ENCODE data around the gene PCDH9.

PCDH9 gene

DNA sequence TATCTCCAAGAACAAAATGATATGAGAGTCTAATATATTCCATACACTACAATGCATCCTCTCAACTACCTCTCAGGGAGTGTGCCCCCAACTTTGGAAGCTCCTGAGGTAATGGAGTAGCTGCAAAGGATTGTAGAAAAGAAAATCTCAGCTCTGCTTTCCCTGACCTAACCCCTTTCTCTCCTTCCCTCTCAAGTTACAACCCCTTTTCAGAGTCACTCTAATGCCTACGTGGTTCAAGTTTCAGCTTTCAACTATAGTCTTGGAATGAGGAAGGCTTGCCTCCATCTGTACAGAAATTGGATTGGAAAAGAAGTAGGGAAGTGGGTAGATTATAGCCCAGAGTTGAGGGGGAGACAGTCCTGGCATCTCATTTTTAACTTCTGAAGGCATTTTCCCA is 256.0 kb downstream of the PCDH9 start:
- no peak for DNase-seq (ENCODE audit: low read depth)

DNA sequence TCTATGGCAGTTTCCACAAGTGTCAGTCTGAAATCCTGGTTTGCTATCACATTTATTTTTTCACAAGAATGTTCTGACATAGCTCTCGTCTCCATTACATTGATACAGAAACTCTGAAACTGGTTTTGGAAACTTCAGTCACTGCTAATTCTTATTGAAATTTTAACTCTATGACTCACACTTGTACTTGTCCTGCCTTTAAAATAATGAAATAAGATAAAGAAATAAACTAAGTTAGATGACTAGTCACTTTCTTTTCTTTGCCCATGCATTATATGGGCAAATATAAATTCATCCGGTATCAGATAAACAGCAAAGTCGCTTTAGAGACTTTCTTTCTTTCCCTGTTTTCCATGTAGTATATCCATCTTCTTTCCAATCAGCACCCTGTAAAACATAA is 257.5 kb downstream of the PCDH9 start:
- no peak for DNase-seq (ENCODE audit: low read depth)

DNA sequence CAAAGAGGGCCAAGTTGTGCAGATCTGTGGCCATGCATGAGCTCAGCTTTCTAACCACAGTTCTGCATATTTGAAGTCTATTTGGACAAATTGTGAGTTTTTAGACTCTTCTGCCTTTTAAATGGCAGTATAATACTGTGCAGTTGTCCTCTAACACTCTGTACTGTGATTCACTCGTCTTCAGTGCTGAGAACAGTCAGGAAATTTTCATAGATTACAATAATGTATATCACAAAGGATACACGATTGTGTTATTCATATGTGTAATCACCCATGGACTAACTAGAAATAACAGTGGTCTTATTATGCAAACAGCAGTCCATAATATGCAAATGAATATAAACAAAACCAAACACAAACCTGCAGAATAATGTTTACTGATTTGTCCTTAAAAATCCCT is 259.1 kb downstream of the PCDH9 start:
- no peak for DNase-seq (ENCODE audit: low read depth)

DNA sequence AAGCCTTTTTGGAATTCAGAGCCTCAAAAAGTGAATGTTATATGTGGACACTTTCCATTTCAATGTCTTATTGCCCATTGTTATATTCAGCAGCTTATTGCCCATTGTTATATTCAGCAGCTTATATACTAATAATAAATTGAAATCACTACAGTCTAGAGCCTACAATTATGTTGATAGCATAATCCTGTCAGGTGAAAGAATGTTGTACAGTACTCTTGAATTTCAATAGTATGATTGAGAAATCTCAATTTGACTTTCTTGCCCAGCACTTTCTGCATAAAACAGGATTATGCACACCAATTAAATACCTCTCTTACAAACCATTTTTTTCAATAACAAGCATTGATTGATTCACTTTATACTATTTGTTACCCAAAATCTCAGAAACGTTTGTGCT is 260.8 kb downstream of the PCDH9 start:
- no peak for DNase-seq (ENCODE audit: low read depth)

GRCh38 chr13:66967811-66968597 is 262.1 kb downstream of the PCDH9 start:
- DNase-seq (ENCODE audit: low read depth): no peak

DNA sequence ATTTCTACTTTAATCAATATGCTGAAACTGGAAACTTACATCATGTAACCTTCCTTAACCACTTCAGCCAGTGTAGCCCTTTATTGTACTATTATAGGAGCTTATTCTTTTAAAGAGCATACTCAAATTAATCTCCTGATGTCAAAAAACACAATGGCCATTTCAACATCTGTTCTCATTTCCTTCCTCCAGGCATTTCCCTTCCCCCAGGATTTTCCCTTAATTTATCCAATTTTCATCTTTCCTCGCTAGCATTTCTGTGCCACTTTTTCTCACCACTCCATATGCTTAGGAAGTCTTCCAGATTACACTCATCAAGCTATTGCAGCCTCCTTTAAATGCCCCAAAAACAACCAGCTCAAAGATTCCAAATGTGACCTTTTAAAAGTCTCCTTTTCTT is 265.0 kb downstream of the PCDH9 start:
- no peak for DNase-seq (ENCODE audit: low read depth)

GRCh38 chr13:66962953-66963352 is 267.2 kb downstream of the PCDH9 start:
- no peak for DNase-seq (ENCODE audit: low read depth)

DNA sequence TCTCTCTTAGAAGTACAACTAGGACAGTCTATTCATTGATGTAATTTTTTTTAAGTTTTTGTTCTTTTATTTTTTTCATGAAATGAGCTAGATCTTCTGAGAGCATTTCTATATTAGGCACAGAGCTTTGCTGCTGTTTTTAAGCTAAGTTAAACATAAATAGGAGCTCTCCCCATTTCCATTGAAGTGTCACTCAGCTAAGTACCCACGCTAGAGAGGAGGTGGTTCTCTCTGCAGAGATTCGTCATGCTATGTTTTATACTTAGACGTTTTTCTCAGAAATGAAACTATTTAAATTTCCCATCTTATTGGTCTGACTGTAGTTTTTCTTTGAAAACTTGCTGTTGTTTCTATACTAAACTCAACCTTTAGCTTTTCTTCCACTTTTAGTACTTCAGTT is 271.5 kb downstream of the PCDH9 start:
- DNase-seq (ENCODE audit: low read depth): no peak

DNA sequence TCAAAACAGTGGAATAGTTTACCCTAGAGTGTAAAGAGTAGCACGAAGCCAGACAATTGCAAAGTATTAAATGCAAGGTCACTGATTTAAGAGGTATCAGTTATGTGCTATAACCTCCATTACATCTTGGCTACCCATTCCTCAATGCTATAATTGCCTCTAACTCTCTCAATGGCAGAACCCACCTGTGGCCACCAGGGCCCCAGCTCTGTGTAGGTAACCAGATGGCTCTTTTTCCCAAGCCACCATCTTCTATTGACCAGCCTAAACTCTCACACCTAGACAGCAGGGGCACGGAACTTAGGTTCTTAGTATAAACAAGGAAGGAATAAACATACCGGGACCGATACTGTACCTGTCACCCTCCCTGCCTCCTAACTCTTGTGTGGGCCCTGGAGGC is 277.6 kb downstream of the PCDH9 start:
- DNase-seq (ENCODE audit: low read depth): no peak

DNA sequence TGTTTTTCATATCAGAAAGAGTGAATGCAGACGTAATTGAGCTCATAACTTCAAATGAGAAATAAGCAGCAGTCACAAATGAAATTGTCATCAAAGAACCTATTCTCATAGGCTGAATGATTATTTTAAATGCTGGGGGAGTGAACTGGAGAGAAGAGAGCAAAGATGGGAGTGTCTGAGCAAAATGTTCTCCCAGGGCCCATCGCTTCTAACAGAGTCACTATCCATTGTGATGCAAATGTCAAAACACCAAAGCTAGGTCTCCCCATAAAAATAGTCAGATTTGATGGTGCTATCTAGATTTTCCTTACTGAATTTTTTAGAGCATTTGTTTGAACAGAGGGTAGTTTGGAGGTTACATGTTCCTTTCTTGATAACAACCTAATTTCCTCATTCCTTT is 278.7 kb downstream of the PCDH9 start:
- DNase-seq (ENCODE audit: low read depth): no peak

- DNase-seq (ENCODE audit: low read depth): no peak
These were observed 279.5 kb downstream of the PCDH9 start for GRCh38 chr13:66950666-66951065.

DNA sequence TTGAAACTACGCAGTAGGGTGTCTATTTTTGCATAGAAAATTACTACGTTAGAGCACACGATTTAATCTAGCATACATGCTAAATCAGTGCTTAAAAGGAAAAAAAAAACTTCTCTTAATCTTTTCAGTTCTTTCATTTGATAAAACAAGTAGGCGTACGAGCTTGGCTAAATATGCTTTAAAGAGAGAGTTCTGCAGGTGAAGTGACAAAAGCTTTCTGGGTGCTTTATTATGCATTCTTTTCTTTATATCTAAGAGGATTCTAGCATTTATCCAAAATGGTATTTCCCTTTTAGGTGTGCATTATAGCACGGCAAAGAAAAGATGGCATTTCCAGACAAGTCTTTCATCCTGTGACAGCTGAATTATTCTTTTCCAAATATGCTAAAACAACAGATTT is 281.2 kb downstream of the PCDH9 start:
- no peak for DNase-seq (ENCODE audit: low read depth)

GRCh38 chr13:66943530-66943929 is 286.6 kb downstream of the PCDH9 start:
- no peak for DNase-seq (ENCODE audit: low read depth)

GRCh38 chr13:66940113-66940512 is 290.0 kb downstream of the PCDH9 start:
- DNase-seq (ENCODE audit: low read depth): no peak

- no peak for DNase-seq (ENCODE audit: low read depth)
These were observed 292.7 kb downstream of the PCDH9 start for GRCh38 chr13:66937423-66937822.

DNA sequence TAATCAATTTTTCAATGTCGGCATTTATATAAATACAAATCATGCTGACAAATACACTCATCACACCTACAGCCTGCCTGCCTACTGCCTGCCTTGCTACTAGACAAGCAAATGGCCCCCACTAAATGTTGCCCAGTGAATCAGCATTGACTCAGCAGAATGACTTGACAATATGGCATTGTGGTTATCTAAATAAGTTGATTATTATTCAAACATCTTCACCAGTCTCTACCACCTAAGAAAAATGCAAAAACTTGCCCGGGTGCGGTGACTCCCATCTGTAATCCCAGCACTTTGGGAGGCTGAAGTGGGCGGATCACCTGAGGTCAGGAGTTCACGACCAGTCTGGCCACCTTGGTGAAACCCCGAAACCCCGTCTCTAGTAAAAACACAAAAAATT is 296.1 kb downstream of the PCDH9 start:
- DNase-seq (ENCODE audit: low read depth): no peak

DNA sequence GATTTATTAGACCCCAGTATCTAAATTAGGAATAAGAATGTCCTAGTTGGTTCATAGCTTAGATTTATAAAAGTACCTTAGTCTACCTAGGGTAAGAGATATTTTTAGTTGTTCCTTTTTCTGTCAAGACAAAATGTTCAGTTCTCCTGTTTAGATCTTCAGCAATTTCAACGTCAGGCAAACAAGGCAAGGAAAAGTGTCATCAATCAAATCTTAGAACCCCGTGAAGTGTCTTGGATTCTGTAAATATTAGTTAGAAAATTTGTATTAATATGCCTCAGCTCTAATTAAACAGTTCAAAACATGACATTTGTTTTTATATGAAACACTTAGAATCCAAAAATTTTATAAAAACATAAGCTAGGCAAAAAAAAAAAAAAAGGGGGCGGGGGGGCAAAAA is 296.6 kb downstream of the PCDH9 start:
- DNase-seq (ENCODE audit: low read depth): no peak

DNA sequence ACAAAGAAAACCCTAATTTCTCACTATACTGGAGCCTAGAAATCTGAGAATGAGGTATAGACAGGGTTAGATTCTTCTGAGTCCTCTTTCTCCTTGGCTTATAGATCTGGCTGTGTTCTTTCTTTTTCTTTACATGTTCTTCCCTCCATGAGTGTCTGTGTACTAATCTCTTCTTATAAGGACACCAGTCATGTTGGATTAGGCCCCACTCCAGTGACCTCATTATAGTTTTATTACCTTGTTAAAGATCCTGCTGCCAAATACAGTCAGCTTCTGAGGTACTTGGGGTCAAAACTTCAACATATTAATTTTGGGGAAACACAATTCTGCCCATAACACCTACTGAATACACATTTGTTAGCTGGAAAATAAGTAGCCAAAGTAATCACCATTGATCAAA is 302.6 kb downstream of the PCDH9 start:
- DNase-seq (ENCODE audit: low read depth): no peak

DNA sequence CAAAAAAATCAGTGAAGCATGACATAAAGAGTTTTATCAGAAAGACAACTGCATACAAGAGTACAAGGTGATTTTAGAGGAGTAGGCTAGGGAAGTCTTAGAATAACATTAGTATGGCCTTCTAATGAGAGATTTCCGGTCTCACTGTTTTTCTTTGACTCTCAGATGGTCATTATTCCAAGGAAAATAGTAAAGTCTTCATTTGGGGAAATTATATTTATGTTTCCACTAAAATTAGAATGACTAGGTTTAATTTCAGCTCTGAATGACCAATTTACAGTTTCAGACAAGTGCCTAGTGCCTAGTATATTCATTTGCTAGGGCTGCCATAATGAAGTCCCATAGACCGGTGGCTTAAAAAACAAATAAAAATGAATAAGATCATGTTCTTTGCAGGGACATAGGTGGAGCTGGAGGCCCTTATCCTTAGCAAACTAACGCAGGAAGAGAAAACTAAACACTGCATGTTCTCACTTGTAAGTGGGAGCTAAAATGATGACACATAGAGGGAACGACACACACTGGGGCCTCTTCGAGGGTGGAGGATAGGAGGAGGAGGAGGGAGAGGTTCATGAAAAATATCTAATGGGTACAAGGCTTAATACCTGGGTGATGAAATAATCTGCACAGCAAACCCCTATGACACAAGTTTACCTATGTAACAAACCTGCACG is 303.1 kb downstream of the PCDH9 start:
- no peak for DNase-seq (ENCODE audit: low read depth)

DNA sequence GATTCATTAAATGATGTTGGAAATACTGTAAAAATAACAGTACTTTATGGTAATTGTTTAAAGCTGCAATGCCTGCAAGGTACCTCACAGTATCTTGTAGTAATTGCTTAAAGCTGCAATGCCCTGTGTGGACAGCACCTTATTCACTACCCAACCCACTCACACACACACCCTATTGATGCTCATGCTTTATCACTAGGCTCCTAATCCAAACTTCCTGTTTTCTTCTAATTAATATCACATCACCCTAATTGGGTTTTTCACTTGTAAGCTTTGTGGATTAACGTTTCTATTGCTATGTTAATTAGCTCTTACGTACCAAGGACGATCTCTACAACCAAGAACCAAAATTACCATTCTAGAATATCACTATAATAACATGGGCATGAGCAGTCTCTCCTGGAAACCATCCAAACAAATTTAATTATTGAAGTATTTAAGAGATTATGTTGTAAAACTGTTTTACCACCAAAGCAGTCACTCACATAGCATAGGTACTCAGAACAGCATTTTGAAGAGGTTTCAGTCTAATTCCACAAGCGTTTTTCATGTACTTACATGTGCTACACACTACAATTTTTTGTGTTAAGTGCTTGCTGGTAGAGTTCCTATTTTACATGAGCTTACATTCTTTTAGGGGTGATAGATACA is 303.8 kb downstream of the PCDH9 start:
- no peak for DNase-seq (ENCODE audit: low read depth)

DNA sequence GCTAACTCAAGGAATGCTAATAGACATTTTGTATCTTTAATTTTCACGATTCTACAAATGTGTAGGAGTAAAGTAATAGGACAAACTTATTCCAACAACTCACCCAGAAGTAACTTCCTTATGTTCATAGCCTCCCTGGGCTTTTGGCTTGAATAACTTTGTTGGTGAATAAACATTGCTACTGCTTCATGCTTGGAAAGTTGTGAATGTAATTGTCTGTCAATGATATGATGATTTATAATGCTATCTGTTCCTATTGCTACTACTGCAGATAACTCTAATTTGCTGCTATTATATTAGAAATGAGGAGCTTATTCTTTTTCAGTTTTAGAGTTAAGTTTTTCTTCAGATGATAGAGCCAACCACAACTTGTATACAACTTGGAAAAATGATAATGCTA is 307.7 kb downstream of the PCDH9 start:
- DNase-seq (ENCODE audit: low read depth): no peak

GRCh38 chr13:66921437-66921836 is 308.7 kb downstream of the PCDH9 start:
- DNase-seq (ENCODE audit: low read depth): no peak

DNA sequence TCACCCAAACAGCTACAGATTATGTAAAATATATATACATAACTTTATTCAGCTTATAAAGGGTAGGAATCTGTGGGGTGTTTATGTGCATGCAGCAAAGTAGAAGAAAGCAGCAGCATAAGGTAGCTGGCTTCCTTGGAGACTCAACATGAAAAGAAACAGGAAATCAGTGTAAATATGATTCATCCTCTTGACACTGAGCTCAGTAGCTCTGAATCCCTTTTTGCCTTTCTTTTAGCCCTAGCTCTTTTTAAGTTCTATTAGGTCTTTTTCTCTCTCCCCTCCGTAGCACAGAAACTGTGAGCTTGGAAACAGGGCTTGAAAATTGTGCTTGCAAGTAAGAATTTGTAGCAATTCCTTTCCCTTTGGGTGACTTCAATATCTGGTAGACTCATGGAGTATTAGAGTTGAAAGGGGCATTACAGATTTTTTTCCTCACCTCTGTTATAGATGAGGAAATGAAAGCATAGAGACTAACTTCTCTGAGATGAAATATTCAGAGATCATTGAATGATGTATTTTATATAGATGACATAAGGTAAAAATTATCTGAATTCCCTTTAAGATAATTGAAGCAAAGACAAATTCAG is 314.4 kb downstream of the PCDH9 start:
- DNase-seq (ENCODE audit: low read depth): no peak
